ENCODE measurements around the gene CCDC138.

DNA sequence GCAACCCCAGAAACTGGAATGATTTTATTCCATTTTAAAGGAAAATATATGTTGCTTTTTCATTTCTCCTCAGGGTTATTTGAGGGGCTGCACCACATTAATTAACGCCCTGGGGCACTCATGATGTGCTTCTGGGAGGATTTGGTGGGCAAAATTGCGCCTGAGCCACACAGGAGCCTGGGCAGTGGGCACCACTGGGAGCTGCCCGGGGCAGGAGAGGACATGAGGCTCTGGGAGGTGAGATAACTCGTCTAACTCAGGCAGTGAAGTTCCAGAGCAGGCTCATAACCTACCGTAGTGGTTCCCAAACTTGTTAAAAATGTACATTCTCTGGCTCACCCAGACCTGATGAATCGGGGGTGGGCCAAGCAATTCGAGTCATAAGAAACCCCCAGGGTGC lies 134.1 kb downstream of the CCDC138 start:
- TF ChIP-seq, protein P1, sequence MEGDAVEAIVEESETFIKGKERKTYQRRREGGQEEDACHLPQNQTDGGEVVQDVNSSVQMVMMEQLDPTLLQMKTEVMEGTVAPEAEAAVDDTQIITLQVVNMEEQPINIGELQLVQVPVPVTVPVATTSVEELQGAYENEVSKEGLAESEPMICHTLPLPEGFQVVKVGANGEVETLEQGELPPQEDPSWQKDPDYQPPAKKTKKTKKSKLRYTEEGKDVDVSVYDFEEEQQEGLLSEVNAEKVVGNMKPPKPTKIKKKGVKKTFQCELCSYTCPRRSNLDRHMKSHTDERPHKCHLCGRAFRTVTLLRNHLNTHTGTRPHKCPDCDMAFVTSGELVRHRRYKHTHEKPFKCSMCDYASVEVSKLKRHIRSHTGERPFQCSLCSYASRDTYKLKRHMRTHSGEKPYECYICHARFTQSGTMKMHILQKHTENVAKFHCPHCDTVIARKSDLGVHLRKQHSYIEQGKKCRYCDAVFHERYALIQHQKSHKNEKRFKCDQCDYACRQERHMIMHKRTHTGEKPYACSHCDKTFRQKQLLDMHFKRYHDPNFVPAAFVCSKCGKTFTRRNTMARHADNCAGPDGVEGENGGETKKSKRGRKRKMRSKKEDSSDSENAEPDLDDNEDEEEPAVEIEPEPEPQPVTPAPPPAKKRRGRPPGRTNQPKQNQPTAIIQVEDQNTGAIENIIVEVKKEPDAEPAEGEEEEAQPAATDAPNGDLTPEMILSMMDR (optimal IDR thresholded peaks at IDR 0.05 in 1 of 3, IDR thresholded peaks at IDR 0.05 in 1 of 3, conservative IDR thresholded peaks at IDR 0.05 in 1 of 3; ENCODE audit: extremely low read depth in 1 of 3, insufficient read depth in 2 of 3, low read length in 3 of 3) = no peak
- TF ChIP-seq EZH2 (IDR thresholded peaks at IDR 0.05; ENCODE audit: low read length) = no peak
